ENCODE results near the gene ARL6IP4.

Gene ARL6IP4

DNA sequence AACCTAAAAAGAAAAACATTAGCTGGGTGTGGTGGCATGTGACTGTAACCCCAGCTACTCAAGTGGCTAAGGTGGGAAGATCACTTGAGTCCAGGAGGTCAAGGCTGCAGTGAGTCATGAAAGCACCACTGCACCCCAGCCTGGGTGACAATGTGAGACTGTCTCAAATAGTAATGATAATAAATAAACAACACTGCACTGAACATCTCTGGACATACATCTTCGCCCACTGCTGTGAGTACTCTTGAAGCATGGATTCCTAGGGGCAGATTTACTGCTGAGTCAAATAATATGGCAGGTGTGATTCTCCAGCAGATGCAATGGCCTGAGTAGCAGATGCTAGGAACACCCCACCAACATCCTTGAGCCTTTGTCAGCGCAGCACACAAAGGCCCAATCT is 37.8 kb upstream of the ARL6IP4 start:
- in situ Hi-C loops (cut with HindIII; ENCODE audit: low sequenced_read_pairs): no loop called here
- H3K4me3 ChIP-seq (ENCODE audit: low read depth, low read length): no peak overlapping the region
- TF ChIP-seq, protein P1, sequence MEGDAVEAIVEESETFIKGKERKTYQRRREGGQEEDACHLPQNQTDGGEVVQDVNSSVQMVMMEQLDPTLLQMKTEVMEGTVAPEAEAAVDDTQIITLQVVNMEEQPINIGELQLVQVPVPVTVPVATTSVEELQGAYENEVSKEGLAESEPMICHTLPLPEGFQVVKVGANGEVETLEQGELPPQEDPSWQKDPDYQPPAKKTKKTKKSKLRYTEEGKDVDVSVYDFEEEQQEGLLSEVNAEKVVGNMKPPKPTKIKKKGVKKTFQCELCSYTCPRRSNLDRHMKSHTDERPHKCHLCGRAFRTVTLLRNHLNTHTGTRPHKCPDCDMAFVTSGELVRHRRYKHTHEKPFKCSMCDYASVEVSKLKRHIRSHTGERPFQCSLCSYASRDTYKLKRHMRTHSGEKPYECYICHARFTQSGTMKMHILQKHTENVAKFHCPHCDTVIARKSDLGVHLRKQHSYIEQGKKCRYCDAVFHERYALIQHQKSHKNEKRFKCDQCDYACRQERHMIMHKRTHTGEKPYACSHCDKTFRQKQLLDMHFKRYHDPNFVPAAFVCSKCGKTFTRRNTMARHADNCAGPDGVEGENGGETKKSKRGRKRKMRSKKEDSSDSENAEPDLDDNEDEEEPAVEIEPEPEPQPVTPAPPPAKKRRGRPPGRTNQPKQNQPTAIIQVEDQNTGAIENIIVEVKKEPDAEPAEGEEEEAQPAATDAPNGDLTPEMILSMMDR (IDR thresholded peaks at IDR 0.05; ENCODE audit: low read depth, low read length): no peak
- peak; percentile 30 for DNase-seq (ENCODE audit: low read depth, low spot score)

DNA sequence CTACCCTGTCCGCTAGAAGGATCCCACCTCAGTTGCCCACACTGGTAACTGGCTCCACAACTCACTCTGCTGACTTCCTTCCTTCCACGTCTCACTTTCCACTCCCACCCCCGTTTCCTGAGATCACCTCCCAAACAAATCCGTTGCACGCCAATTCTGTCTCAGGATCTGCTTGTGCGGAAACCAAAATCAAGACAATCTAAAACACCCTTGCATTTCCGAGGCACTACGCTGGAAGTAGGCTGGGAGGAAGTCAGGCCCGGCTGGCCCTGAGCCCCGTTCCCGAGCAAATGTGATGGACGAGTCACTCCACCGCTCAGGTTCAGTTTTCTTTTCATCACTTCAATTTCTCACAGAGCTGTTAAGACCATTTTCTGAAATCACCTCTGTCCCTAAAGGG is 37.3 kb upstream of the ARL6IP4 start:
- TF ChIP-seq, protein P1 (IDR thresholded peaks at IDR 0.05; ENCODE audit: low read depth, low read length): no peak
- no peak for DNase-seq (ENCODE audit: low read depth, low spot score)
- in situ Hi-C loops (cut with HindIII; ENCODE audit: low sequenced_read_pairs): no loop called here
- no peak overlapping the region for H3K4me3 ChIP-seq (ENCODE audit: low read depth, low read length)

DNA sequence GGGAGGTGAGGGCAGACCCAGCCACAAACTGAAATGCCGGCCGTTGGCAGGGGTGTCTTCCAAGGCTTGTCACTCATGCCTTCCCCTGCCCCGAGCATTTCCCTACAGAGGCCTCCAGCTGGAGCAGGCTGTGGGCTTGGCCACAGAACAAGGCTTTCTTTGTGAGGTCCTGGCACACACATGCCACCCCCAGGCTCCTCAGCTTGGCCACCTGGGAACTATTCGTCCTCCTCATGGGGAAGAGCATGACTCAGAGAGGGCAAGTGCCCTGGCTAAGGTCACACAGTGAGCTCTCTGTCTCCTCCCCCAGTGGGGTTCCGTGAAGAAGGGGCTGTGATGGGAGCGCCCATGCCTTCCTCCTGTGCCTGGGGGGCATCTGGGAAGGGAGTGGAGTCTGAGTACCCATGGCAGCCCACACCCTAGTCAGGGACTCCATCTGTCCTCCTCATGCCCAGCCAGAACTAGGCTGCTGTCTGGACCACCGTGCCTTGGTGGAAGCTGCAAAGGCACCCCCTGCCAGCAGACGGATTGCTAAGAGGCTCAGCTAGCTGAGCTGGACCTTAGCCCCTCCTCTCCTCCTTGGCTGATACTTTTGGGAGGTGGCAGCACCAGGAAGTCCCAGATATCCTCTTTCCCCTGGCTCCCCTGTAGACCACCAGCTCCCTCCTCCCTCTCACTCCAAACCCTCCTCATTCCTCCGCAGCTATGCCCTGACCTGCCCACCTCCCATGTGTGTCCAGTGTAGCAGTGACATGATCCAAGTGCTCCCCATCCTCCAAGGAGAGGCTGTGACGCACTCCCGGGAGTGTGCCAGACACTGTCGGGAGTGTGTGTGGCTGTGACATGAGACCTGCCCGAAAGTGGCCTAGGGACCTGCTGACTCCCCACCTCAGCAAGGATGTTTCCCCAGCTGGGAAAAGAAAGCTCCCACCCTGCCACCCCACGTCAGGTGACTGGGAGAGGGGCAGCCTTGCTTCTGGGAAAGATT is 35.6 kb upstream of the ARL6IP4 start:
- in situ Hi-C loops (cut with HindIII; ENCODE audit: low sequenced_read_pairs): no loop called here
- H3K4me3 ChIP-seq (ENCODE audit: low read depth, low read length): no peak overlapping the region
- peak; percentile 58 for DNase-seq (ENCODE audit: low read depth, low spot score)
- TF ChIP-seq, protein P1 (IDR thresholded peaks at IDR 0.05; ENCODE audit: low read depth, low read length): no peak

DNA sequence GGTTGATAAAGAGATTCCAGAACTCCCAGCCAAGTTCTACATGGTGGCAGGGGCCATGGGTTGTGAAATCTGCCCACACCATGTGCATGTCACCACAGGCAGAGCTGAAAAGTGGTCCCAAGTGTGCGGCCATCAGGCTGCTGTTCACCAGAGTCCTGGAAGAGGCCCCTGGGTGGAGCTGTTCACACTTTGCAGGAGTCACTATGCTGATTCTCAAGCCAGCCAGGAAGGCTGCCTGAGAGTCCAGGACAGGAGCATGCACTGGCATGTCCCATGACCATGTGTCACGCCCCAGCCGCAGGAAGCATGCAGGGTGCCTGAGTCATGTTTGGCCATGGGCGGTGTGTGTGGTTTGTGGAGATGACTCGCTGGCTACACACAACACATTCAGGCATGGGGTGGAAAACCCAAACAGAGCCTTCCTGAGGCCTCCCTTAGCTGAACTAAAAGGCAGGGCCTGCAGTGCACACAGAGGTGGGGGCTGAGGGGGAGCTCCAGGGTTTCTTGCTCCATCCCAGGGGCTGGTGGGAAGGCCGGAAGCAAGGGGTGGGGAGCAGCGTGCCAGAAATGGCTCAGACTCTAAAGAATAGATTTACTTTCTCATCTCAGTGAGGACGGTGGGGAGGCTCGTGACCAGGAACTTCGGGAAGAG is 33.7 kb upstream of the ARL6IP4 start:
- DNase-seq (ENCODE audit: low read depth, low spot score): peak; percentile 99
- H3K4me3 ChIP-seq (ENCODE audit: low read depth, low read length): no peak overlapping the region
- in situ Hi-C loops (cut with HindIII; ENCODE audit: low sequenced_read_pairs): no loop called here
- TF ChIP-seq, protein P1 (IDR thresholded peaks at IDR 0.05; ENCODE audit: low read depth, low read length): peak; percentile 51

DNA sequence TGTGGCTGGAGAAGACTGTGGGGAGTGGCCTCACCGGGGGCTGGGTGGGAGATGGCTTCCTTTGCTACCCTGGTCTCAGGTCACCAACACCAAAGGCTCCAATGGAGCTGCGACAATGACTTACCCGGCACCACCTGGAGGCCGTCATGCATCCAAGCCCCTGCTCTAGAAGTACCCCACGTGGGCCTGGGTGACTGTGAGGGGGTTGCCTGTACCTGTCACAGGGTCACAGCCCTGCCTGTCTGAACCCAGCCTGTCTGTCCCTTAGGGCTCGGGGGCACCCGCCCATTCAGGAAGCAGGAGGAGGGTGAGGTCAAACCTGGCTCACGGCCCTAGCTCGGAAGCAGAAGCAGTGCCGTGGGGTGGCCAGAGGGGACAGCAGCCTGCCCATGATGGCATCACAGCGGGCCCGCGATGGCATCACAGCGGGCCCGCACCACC is 33.1 kb upstream of the ARL6IP4 start:
- in situ Hi-C loops (cut with HindIII; ENCODE audit: low sequenced_read_pairs): no loop called here
- DNase-seq (ENCODE audit: low read depth, low spot score): no peak
- no peak overlapping the region for H3K4me3 ChIP-seq (ENCODE audit: low read depth, low read length)
- TF ChIP-seq, protein P1 (IDR thresholded peaks at IDR 0.05; ENCODE audit: low read depth, low read length): no peak

DNA sequence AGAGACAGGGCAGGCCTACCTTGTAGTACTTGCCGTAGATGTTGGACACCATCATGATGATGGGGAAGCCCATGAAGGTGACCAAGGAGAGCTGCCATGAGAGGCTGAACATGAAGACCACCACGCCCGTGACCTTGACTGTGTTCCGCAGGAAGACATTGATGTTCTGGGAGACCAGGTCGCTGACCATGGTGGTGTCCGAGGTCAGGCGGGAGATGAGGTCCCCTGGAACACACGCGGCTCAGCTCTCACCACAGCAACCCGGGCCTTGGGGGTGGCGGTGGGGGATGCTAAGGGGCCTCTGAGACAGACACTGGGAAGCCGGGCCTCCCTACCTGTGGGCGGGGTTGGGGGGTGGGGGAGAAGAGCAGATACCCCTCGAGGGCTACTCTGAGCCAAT is 31.9 kb upstream of the ARL6IP4 start:
- H3K4me3 ChIP-seq (ENCODE audit: low read depth, low read length): no peak overlapping the region
- no peak for DNase-seq (ENCODE audit: low read depth, low spot score)
- TF ChIP-seq, protein P1 (IDR thresholded peaks at IDR 0.05; ENCODE audit: low read depth, low read length): no peak
- in situ Hi-C loops (cut with HindIII; ENCODE audit: low sequenced_read_pairs): no loop called here
